IMR-90 (cell line): Measurements from ENCODE around the gene PLCD1. TPM values are rescaled to one million over a fixed set of nuclear protein-coding genes. Genes with fewer than 3 reads are reported as not detected.

Experiments used
- ATAC-seq: fragments of 200-7000 bp; cut with Tn5 transposase; 2 replicates; pipeline ENCODE4 v1.9.1; 2020; ENCODE audit warnings: low read depth, mild to moderate bottlenecking, moderate library complexity
- BruUV-seq: library from RNA; stranded (reverse); fragments of 400-500 nt; replicated peaks from 2 replicates; lab custom pipeline; 2021; lab: Mats Ljungman, UMichigan
- CTCF ChIA-PET: fragments of 300-600 bp; formaldehyde crosslinking; extraction: SDS; loops from one replicate; lab custom pipeline; 2021; ENCODE audit warnings: antibody characterized with exemption; lab: Yijun Ruan, JAX
- POLR2A ChIA-PET: fragments of 300-600 bp; sonication (Branson Sonifier 250); formaldehyde crosslinking; loops from one replicate; lab custom pipeline; 2022; ENCODE audit warnings: antibody characterized with exemption; ENCODE audit not compliant: unreplicated experiment; lab: Charles Lee
- DNase-seq: peaks from one replicate; pipeline ENCODE4 v3.0.0; 2013
- H2AFZ ChIP-seq: replicated peaks from 2 replicates; pipeline ENCODE3; 2013; ENCODE audit warnings: low read length, mild to moderate bottlenecking; ENCODE audit not compliant: poor library complexity
- H2AK5ac ChIP-seq: 2 replicates; pipeline ENCODE4 v1.6.1; 2013; ENCODE audit warnings: low read depth, low read length, inconsistent platforms
- H2AK9ac ChIP-seq: replicated peaks from 2 replicates; pipeline ENCODE3; 2013; ENCODE audit warnings: mild to moderate bottlenecking, low read depth, low read length, moderate library complexity; ENCODE audit not compliant: poor library complexity
- H2BK120ac ChIP-seq: 2 replicates; pipeline ENCODE4 v1.6.1; 2013; ENCODE audit warnings: low read depth, low read length, inconsistent platforms
- H2BK15ac ChIP-seq: 3 replicates; pipeline ENCODE4 v1.6.1; 2013; ENCODE audit warnings: low read depth, low read length, inconsistent platforms
- H2BK20ac ChIP-seq: 2 replicates; pipeline ENCODE4 v1.6.1; 2013; ENCODE audit warnings: low read depth, mild to moderate bottlenecking, inconsistent platforms, low read length, moderate library complexity
- H2BK5ac ChIP-seq: 2 replicates; pipeline ENCODE4 v1.6.1; 2013; ENCODE audit warnings: mild to moderate bottlenecking, low read depth, low read length, inconsistent platforms; ENCODE audit not compliant: poor library complexity, severe bottlenecking
- H3K14ac ChIP-seq: replicated peaks from 2 replicates; pipeline ENCODE4 v1.6.1; 2013; ENCODE audit warnings: low read depth, low read length, inconsistent platforms
- H3K18ac ChIP-seq: 2 replicates; pipeline ENCODE4 v1.6.1; 2013; ENCODE audit warnings: low read depth, low read length, control low read depth
- H3K23ac ChIP-seq: 2 replicates; pipeline ENCODE4 v1.6.1; 2013; ENCODE audit warnings: low read depth, low read length, inconsistent platforms
- H3K27ac ChIP-seq: 2 replicates; pipeline ENCODE4 v1.5.1; 2013; ENCODE audit warnings: mild to moderate bottlenecking, control low read depth, low read length; ENCODE audit not compliant: insufficient read depth
- H3K27me3 ChIP-seq: 2 replicates; pipeline ENCODE4 v1.6.1; 2013; ENCODE audit warnings: low read length; ENCODE audit not compliant: control insufficient read depth, insufficient read depth
- H3K36me3 ChIP-seq: 2 replicates; pipeline ENCODE4 v1.6.1; 2013; ENCODE audit warnings: low read length, mixed read lengths; ENCODE audit not compliant: control insufficient read depth, insufficient read depth
- H3K4ac ChIP-seq: 2 replicates; pipeline ENCODE4 v1.6.1; 2013; ENCODE audit warnings: low read depth, low read length, inconsistent platforms
- H3K4me1 ChIP-seq: 2 replicates; pipeline ENCODE4 v1.6.1; 2013; ENCODE audit warnings: low read length, mixed read lengths; ENCODE audit not compliant: control insufficient read depth, insufficient read depth
- H3K4me2 ChIP-seq: 2 replicates; pipeline ENCODE4 v1.6.1; 2013; ENCODE audit warnings: low read depth, mild to moderate bottlenecking, control low read depth, low read length, moderate library complexity
- H3K4me3 ChIP-seq: 2 replicates; pipeline ENCODE4 v1.5.1; 2013; ENCODE audit warnings: low read depth, mild to moderate bottlenecking, control low read depth, low read length, moderate library complexity; ENCODE audit not compliant: insufficient read depth
- H3K56ac ChIP-seq: 2 replicates; pipeline ENCODE4 v1.6.1; 2013; ENCODE audit warnings: low read length, inconsistent platforms; ENCODE audit not compliant: insufficient read depth; ENCODE audit errors: extremely low read depth
- H3K79me1 ChIP-seq, 2 experiments: 2 replicates each; pipeline ENCODE4 v1.6.1; 2013; ENCODE audit warnings: low read length in 2 of 2, inconsistent platforms in 1 of 2, low read depth in 1 of 2
- H3K9ac ChIP-seq: 2 replicates; pipeline ENCODE4 v1.6.1; 2013; ENCODE audit warnings: low read depth, low read length, control low read depth
- H3K9me1 ChIP-seq: 2 replicates; pipeline ENCODE4 v1.6.1; 2013; ENCODE audit warnings: low read length, inconsistent platforms; ENCODE audit not compliant: insufficient read depth
- H3K9me3 ChIP-seq: 2 replicates; pipeline ENCODE4 v1.6.1; 2013; ENCODE audit warnings: low read length; ENCODE audit not compliant: control insufficient read depth, insufficient read depth
- H4K20me1 ChIP-seq: 2 replicates; pipeline ENCODE4 v1.6.1; 2013; ENCODE audit warnings: low read length, inconsistent platforms; ENCODE audit not compliant: insufficient read depth
- H4K5ac ChIP-seq: 2 replicates; pipeline ENCODE4 v1.6.1; 2013; ENCODE audit warnings: mild to moderate bottlenecking, low read depth, low read length, control low read depth
- H4K8ac ChIP-seq, 2 experiments: 2 replicates each; pipeline ENCODE4 v1.6.1; 2013; ENCODE audit warnings: low read depth in 2 of 2, low read length in 2 of 2, control low read depth in 1 of 2, inconsistent platforms in 1 of 2
- H4K91ac ChIP-seq: 2 replicates; pipeline ENCODE4 v1.6.1; 2013; ENCODE audit warnings: low read depth, low read length, inconsistent platforms; ENCODE audit not compliant: insufficient read depth
- BHLHE40 ChIP-seq: fragments of 150-350 bp; IDR thresholded peaks from 2 replicates; pipeline ENCODE4 v1.6.1; 2016; ENCODE audit warnings: mild to moderate bottlenecking, low read depth, low read length
- CEBPB ChIP-seq: IDR thresholded peaks from 2 replicates; pipeline ENCODE4 v1.6.1; 2012; ENCODE audit warnings: low read depth, low read length, improper control_type of control experiment
- CHD1 ChIP-seq: IDR thresholded peaks from 2 replicates; pipeline ENCODE4 v1.6.1; 2012; ENCODE audit warnings: low read depth, low read length, improper control_type of control experiment
- CTCF ChIP-seq: conservative IDR thresholded peaks from 2 replicates; pipeline ENCODE4 v1.5.1; 2012; ENCODE audit warnings: mild to moderate bottlenecking, low read depth, low read length, improper control_type of control experiment
- ELK1 ChIP-seq: fragments of 150-350 bp; IDR thresholded peaks from 2 replicates; pipeline ENCODE4 v1.6.1; 2016; ENCODE audit warnings: low read depth, mild to moderate bottlenecking, low read length, moderate library complexity, borderline replicate concordance
- FOS ChIP-seq: fragments of 150-350 bp; IDR thresholded peaks from 2 replicates; pipeline ENCODE4 v1.6.1; 2016; ENCODE audit warnings: low read depth, low read length
- MAFK ChIP-seq: IDR thresholded peaks from 2 replicates; pipeline ENCODE4 v1.6.1; 2012; ENCODE audit warnings: low read depth, low read length, improper control_type of control experiment
- MAZ ChIP-seq: IDR thresholded peaks from 2 replicates; pipeline ENCODE4 v1.6.1; 2012; ENCODE audit warnings: low read depth, mild to moderate bottlenecking, low read length, improper control_type of control experiment, moderate library complexity, borderline replicate concordance
- MXI1 ChIP-seq: IDR thresholded peaks from 2 replicates; pipeline ENCODE4 v1.6.1; 2012; ENCODE audit warnings: low read depth, mild to moderate bottlenecking, low read length, moderate library complexity, borderline replicate concordance
- NFE2L2 ChIP-seq: fragments of 150-350 bp; IDR thresholded peaks from 2 replicates; pipeline ENCODE4 v1.6.1; 2016; ENCODE audit warnings: low read depth, mild to moderate bottlenecking, low read length
- POLR2A ChIP-seq: IDR thresholded peaks from 2 replicates; pipeline ENCODE4 v1.6.1; 2012; ENCODE audit warnings: mild to moderate bottlenecking, low read depth, low read length
- RAD21 ChIP-seq: IDR thresholded peaks from 2 replicates; pipeline ENCODE4 v1.6.1; 2012; ENCODE audit warnings: low read length, improper control_type of control experiment
- RCOR1 ChIP-seq: IDR thresholded peaks from 2 replicates; pipeline ENCODE4 v1.6.1; 2012; ENCODE audit warnings: mild to moderate bottlenecking, low read length, improper control_type of control experiment; ENCODE audit not compliant: insufficient replicate concordance
- RFX5 ChIP-seq: IDR thresholded peaks from 2 replicates; pipeline ENCODE4 v1.8.0; 2012; ENCODE audit warnings: low read depth, mild to moderate bottlenecking, low read length, moderate library complexity
- SMC3 ChIP-seq: fragments of 150-350 bp; IDR thresholded peaks from 2 replicates; pipeline ENCODE4 v1.6.1; 2016; ENCODE audit warnings: low read depth, mild to moderate bottlenecking, antibody characterized with exemption, low read length, moderate library complexity
- USF2 ChIP-seq: fragments of 150-350 bp; IDR thresholded peaks from 2 replicates; pipeline ENCODE4 v1.6.1; 2017; ENCODE audit warnings: mild to moderate bottlenecking, antibody characterized with exemption, low read length, low read depth
- WGBS, 2 experiments: methylation state at CpG; one replicate each; pipeline versions ENCODE4 v1.1.5 to v1.1.7; 2013; ENCODE audit warnings: missing lambda C conversion rate in 2 of 2; ENCODE audit not compliant: insufficient read length in 1 of 2; ENCODE audit errors: extremely low coverage in 2 of 2; 5-methylcytosine and 5-hydroxymethylcytosine counted together
- dilution Hi-C: fragments of 300-500 bp; cut with HindIII; formaldehyde crosslinking; loops from one replicate; pipeline ENCODE4 v1.14.3; 2018; ENCODE audit warnings: low sequenced_read_pairs; ENCODE audit not compliant: unreplicated experiment
- in situ Hi-C: fragments of 300-500 bp; cut with MboI; formaldehyde crosslinking; loops from 3 replicates; pipeline ENCODE4 v1.14.3; 2019; ENCODE audit warnings: low sequenced_read_pairs, inconsistent platforms, mixed read lengths
- intact Hi-C: fragments of 100-400 bp; cut with micrococcal nuclease; formaldehyde crosslinking; loops from 2 replicates; pipeline ENCODE4 v1.10.0; 2022
- polyA plus RNA-seq, 3 experiments: library from polyadenylated mRNA; depleted of rRNA; stranded (reverse); fragments of >200 nt; gene quantifications; 2 replicates each; pipeline ENCODE4 v1.2.3, GENCODE V29; 2012; ENCODE audit warnings: low replicate concordance in 1 of 3
- total RNA-seq: library from RNA; depleted of rRNA; stranded (reverse); fragments of >200 nt; gene quantifications from 2 replicates; pipeline ENCODE4 v1.2.3, GENCODE V29; 2012

The PLCD1 gene
- total and polyA plus RNA-seq, 2 of the 4 experiments (the other 2 are of a cell fraction), result 14.9 to 16.3 TPM

GRCh38 chr3:38051131-38051530 is 21.7 kb upstream of the PLCD1 start:
- H3K4me2 ChIP-seq, result no peak overlapping the region
- TF ChIP-seq RFX5 (no peak), POLR2A (no peak), CHD1 (no peak), MAZ (no peak), ELK1 (no peak), CEBPB (no peak), FOS (no peak), CTCF (no peak), USF2 (no peak), MAFK (no peak), RAD21 (no peak), MXI1 (no peak), SMC3 (no peak), NFE2L2 (no peak), RCOR1 (no peak), BHLHE40 (no peak)
- no peak overlapping the region for H3K18ac ChIP-seq
- no peak for DNase-seq
- no peaks in the 10 kb centered on the region for H3K9me3 ChIP-seq
- H3K27me3 ChIP-seq, result peaks cover 5% of the 10 kb centered on the region; the same call in 1 of the 2 replicates
- intact Hi-C loops, result no loop called here
- no peak overlapping the region for H3K14ac ChIP-seq
- H4K91ac ChIP-seq, result no peak overlapping the region
- H2AK9ac ChIP-seq, result no peak overlapping the region
- H3K56ac ChIP-seq, result no peak overlapping the region
- no peak overlapping the region for H2AK5ac ChIP-seq
- H3K4me3 ChIP-seq, result no peak overlapping the region
- no peaks in the 10 kb centered on the region for H3K79me1 ChIP-seq
- H4K8ac ChIP-seq, result no peak overlapping the region
- H2BK120ac ChIP-seq, result no peak overlapping the region
- no peaks in the 10 kb centered on the region for H3K4me1 ChIP-seq
- no peak overlapping the region for H3K9ac ChIP-seq
- H4K20me1 ChIP-seq, result no peaks in the 10 kb centered on the region
- in situ Hi-C loops, result no loop called here
- no peak overlapping the region for H3K23ac ChIP-seq
- WGBS, 2 experiments, result 92% methylated on average over 4 of the region's 13 CpGs; no CpG with 5 or more reads in 1 of the 2 experiments
- ATAC-seq, result no peak
- H2BK5ac ChIP-seq, result no peak overlapping the region
- H3K27ac ChIP-seq, result no peak overlapping the region
- H3K36me3 ChIP-seq, result no peaks in the 10 kb centered on the region
- H3K9me1 ChIP-seq, result no peaks in the 10 kb centered on the region
- no peak overlapping the region for H3K4ac ChIP-seq
- ChIA-PET POLR2A (no interaction called here), CTCF (no interaction called here)
- H2AFZ ChIP-seq, result no peak overlapping the region
- BruUV-seq, result no TSS peak
- H2BK15ac ChIP-seq, result no peak overlapping the region
- dilution Hi-C loops, result no loop called here
- H4K5ac ChIP-seq, result no peak overlapping the region
- H2BK20ac ChIP-seq, result no peak overlapping the region
